GM19463 (cell line): Measurements from ENCODE around the gene GSE1.

Experiments
- ATAC-seq: cut with Tn5 transposase; IDR thresholded peaks from one replicate; pipeline ENCODE4 v1.9.1; 2021; ENCODE audit warnings: mild to moderate bottlenecking, moderate library complexity; ENCODE audit not compliant: unreplicated experiment

Gene GSE1

GRCh38 chr16:85605051-85605911 lies 7.8 kb upstream of the GSE1 start:
- no peak for ATAC-seq

- ATAC-seq = no peak
Measured at GRCh38 chr16:85605912-85606841, 6.9 kb upstream of the GSE1 start.

- no peak for ATAC-seq
Measured at GRCh38 chr16:85606904-85607303, 6.2 kb upstream of the GSE1 start.

DNA sequence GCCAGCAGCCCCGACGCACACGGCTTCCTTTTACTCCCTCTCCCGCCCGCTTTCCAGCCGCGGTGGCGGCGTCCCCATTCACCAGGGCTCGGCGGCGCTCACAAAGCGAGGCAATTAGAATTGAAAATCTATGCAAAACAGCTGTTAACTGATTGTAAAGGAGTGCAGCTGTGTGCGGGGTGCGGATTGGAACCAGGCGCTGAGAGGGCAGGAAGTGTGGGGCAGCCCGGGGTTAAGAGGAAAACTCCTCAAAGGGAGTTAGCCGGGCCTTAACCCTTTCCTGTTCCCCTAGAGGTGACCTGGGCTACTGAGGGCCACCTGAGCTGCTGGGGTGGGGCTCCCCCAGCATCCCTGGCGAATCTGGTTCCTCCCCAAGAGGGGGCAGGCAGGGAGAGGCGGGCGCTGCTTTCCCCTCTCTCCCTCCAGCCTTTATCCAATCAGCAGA lies 5.8 kb upstream of the GSE1 start:
- no peak for ATAC-seq

DNA sequence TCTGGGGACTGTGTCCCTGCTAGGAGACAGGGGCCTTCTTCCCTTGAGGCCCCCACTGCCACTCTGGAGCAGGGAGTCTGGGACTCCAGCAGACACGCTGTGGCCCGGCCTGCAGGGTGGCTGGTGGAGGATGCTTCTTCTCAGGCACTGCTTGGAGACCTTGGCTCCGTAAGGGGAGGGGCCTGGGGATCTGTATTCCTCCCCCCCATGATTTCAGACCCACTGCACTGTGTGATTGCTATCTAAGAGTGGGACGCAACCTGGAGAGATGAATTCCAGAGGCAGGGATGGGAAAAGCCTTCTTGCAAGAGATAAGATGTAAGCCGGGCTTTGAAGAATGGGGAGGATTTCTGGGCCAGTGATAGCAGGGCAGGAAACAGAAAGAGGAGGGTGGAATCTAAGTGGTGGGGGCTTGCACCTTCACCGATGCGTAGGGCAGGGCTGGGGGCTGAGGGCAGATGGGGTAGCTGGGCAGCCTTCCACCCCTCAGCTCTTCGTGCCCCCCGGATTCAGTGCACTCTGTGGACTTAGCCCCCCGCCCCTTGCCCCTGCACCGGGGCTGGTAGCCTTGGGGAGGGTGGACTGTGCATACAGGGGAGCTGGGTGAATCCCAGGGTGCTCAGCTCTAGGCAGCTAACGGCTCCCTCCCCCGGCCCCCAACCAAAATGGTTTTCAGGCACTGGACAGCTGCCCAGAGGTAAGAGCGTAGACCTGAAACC lies 5.2 kb upstream of the GSE1 start:
- ATAC-seq = no peak

GRCh38 chr16:85608515-85608885 lies 4.6 kb upstream of the GSE1 start:
- no peak for ATAC-seq

DNA sequence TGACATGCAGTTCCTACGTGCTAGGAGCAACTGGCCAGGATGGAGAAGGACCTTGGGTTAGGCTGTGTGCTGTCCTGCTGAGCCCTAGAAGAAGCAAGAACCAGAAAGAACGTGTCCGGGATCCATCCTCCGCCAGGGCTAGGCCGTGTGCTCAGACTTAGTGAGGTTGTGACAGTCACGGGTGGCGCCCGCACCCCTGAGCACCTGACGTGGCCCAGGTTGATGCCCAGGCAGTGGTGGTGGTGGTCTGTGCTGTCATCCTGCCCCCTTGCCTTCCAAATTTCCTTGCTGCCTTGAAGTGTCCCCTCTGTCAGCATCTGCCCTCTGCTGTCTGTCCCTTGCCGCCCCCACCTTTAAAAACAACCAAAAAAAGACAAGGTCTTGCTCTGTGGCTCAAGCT lies 4.2 kb upstream of the GSE1 start:
- no peak for ATAC-seq

DNA sequence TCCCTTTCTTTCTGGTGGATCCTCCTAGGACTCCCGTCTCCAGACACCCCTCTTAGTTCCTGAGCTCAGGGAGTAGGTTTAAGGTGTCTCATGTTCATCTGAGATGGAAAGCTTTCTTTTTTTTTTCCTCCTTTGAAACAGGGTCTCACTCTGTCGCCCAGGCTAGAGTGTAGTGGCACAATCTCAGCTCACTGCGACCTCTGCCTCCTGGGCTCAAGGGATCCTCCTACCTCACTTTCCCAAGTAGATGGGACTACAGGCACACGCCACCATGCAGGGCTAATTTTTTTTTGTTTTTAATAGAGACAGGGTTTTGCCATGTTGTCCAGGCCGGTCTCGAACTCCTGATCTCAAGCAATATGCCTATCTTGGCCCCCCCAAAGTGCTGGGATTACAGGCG lies 3.6 kb upstream of the GSE1 start:
- no peak for ATAC-seq

DNA sequence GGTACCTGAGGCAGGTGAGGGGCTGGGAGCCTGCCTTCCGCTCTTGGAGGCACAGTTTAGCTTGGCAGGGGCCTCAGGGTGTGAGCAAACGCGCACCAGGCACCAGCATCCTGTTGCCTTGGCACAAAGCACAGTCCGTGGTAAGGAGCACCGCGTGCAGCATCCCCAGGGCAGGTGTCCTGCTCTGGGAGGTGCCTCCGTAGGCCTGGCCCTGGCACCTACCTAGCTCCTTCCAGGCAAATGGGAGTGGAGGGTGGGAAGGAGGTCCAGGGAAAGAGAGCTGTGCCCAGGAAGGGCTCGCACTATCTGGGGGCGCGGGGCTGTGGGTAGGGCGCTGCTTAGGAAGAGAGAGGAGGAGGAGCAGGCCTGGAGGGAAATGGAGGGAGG lies 3.1 kb upstream of the GSE1 start:
- ATAC-seq = no peak

DNA sequence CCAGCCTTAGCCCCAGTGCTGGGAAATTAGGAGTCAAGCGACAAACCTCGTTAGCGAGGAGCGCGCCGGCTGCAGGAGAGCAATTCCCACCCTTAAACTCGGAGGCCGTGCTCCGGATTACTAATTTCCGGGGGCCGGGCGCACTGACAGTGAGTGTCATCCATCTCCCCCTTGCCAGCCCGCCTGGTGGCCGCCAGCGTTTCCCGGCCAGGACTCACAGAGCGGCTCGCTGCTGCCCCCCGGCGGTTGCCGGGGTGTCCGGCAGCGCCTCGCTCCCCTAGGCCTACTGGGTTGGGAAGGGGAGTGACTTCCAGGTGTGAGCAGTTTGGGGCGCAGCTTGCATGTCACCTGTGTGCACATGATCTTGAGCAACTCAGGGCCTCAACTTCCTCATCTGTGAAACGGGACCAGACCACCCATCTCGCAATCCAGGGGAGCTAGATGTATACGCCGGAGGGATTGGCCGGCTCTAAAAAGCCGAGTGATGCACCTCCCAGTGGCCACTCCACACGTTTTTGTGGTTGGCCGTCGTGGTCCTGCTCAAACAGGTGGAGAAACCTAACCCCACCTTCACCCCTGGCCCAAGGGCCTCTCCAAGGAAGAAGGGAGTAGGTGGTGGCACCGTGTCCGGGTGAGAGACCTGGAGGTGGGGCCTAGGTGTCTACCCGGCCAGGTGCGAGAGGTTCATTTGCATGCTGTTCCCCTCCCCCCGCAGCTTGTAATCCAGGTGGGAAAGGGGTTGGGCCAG lies 2.5 kb upstream of the GSE1 start:
- ATAC-seq = peak; percentile 39

- ATAC-seq = no peak
Measured at GRCh38 chr16:85611194-85611443, 2.0 kb upstream of the GSE1 start.

- ATAC-seq = no peak
Measured at GRCh38 chr16:85611444-85612190, 1.5 kb upstream of the GSE1 start.

- no peak for ATAC-seq
Measured at GRCh38 chr16:85612191-85612800, 826 bp upstream of the GSE1 start.

DNA sequence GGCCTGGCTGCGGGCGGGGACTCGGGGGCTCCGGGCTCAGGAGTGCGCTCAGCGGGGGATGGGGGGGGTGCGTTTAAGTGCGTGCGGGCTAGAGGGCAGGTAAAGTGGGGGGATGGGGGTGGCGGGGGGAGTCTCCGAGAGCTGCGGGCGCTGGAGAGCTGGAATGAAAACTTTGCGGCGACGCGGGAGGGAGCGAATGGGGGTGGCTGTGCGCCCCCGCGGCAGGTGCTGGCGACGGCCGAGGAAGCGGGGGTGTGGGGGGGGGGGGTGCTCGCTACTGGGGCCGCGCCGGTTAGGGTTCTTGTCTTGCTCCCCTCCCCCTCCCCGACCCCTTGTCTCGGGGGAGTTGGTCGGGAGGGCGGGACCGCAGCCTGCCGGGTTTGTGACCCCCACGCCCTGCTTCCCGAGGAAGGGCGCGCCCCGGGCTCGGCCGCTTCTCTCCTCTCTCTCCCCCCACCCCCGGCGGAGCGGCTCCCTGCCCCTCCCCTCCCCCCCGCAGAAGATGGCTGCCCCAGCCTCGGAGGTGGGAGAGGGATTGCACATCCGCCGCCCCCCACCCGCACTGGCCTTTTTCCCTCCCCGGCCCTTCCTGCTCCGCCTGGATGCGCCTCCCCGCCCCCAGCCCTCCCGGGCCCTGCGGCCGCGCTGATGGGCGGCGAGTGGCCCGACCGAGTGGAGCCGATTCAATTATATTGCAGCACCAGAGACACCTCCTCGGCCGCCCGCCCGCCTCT lies 649 bp downstream of the GSE1 start:
- ATAC-seq = no peak

DNA sequence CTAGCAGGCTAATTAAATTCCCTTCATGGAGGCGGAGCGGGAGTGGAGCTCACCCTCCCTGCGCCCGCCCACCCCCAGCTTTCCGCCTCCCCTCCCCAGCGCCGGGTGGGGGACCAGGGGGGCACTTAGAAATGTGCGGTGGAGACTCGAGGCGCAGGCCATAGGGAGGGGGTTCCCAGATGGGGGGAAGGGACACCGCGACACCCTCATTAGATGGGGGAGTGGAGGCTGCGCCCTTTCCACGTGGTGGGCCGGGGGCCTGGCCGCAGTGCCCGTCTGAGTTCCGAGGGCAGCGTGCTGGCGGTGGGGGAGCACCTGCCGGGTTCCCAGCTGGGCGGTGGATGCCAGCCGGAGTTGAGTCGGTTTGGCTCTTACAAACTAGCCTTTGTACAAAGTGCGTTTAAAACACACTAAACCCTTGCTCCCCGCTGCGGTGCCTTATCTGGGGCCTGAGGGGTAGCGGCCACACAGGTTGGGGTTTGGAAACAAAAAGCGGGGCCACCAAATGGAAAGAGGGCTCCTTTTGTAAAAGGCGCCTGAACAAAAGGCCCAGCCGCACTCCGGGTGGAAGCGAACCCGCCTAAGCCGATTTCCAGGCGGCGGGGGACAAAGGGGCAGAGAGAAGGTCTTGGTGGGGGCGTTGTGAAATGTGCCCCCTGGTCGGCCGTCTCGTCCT lies 1.4 kb downstream of the GSE1 start:
- ATAC-seq = no peak

- ATAC-seq = no peak
Measured at GRCh38 chr16:85615014-85615851, 2.1 kb downstream of the GSE1 start.

GRCh38 chr16:85615852-85616606 lies 2.9 kb downstream of the GSE1 start:
- ATAC-seq = peak; percentile 35
